ENCODE data around the gene PLCB4. TPM values are rescaled to one million over a fixed set of nuclear protein-coding genes. Genes with fewer than 3 reads are reported as not detected.

PLCB4 gene
- total RNA-seq, 1 experiment from 2014 or later = 0.47 TPM

- no peaks in the 10 kb centered on the region for H3K4me1 ChIP-seq
- peaks cover 2% of the 10 kb centered on the region; the same call in 1 of the 2 replicates for H3K27me3 ChIP-seq
- H3K9me3 ChIP-seq (replicated peaks) = no peaks in the 10 kb centered on the region
- no peaks in the 10 kb centered on the region for H3K36me3 ChIP-seq
- no peak for DNase-seq
- H3K4me3 ChIP-seq = no peak overlapping the region
- H3K27ac ChIP-seq = no peak overlapping the region
Observed at GRCh38 chr20:9412309-9412708, 343.4 kb downstream of the PLCB4 start.

- H3K36me3 ChIP-seq = no peaks in the 10 kb centered on the region
- no peaks in the 10 kb centered on the region for H3K9me3 ChIP-seq (replicated peaks)
- H3K4me3 ChIP-seq = no peak overlapping the region
- peaks cover 2% of the 10 kb centered on the region; the same call in 1 of the 2 replicates for H3K27me3 ChIP-seq
- no peak for DNase-seq
- H3K4me1 ChIP-seq = no peaks in the 10 kb centered on the region
- no peak overlapping the region for H3K27ac ChIP-seq
Observed at GRCh38 chr20:9413001-9413400, 344.1 kb downstream of the PLCB4 start.

- no peak overlapping the region for H3K27ac ChIP-seq
- H3K27me3 ChIP-seq = peaks cover 2% of the 10 kb centered on the region; the same call in 1 of the 2 replicates
- DNase-seq = no peak
- H3K4me1 ChIP-seq = no peaks in the 10 kb centered on the region
- H3K4me3 ChIP-seq = no peak overlapping the region
- H3K9me3 ChIP-seq (replicated peaks) = no peaks in the 10 kb centered on the region
- no peaks in the 10 kb centered on the region for H3K36me3 ChIP-seq
Observed at GRCh38 chr20:9415426-9415825, 346.5 kb downstream of the PLCB4 start.

- H3K4me3 ChIP-seq = no peak overlapping the region
- no peak for DNase-seq
- no peaks in the 10 kb centered on the region for H3K9me3 ChIP-seq (replicated peaks)
- peaks cover 2% of the 10 kb centered on the region; the same call in 1 of the 2 replicates for H3K27me3 ChIP-seq
- H3K27ac ChIP-seq = no peak overlapping the region
- no peaks in the 10 kb centered on the region for H3K4me1 ChIP-seq
- H3K36me3 ChIP-seq = no peaks in the 10 kb centered on the region
Observed at GRCh38 chr20:9416421-9416820, 347.5 kb downstream of the PLCB4 start.

- H3K27me3 ChIP-seq = peaks cover 2% of the 10 kb centered on the region; the same call in 1 of the 2 replicates
- H3K27ac ChIP-seq = no peak overlapping the region
- H3K9me3 ChIP-seq (replicated peaks) = no peaks in the 10 kb centered on the region
- DNase-seq = no peak
- H3K4me1 ChIP-seq = no peaks in the 10 kb centered on the region
- H3K36me3 ChIP-seq = no peaks in the 10 kb centered on the region
- no peak overlapping the region for H3K4me3 ChIP-seq
Observed at GRCh38 chr20:9417665-9418064, 348.8 kb downstream of the PLCB4 start.

GRCh38 chr20:9422321-9423057, 353.6 kb downstream of the PLCB4 start:
- DNase-seq = no peak
- Histone ChIP-seq H3K9me3 (replicated peaks) (no peaks in the 10 kb centered on the region), H3K27ac (no peak overlapping the region), H3K36me3 (no peaks in the 10 kb centered on the region), H3K4me3 (no peak overlapping the region), H3K27me3 (0 out of 2 replicates have a peak, but pooled peaks cover 3% of the 10 kb centered on the region), H3K4me1 (no peaks in the 10 kb centered on the region)

- H3K9me3 ChIP-seq (replicated peaks) = no peaks in the 10 kb centered on the region
- no peaks in the 10 kb centered on the region for H3K4me1 ChIP-seq
- H3K36me3 ChIP-seq = no peaks in the 10 kb centered on the region
- DNase-seq = no peak
- no peak overlapping the region for H3K4me3 ChIP-seq
- no peak overlapping the region for H3K27ac ChIP-seq
- H3K27me3 ChIP-seq = 0 out of 2 replicates have a peak, but pooled peaks cover 3% of the 10 kb centered on the region
Observed at GRCh38 chr20:9424551-9424950, 355.7 kb downstream of the PLCB4 start.

- no peaks in the 10 kb centered on the region for H3K9me3 ChIP-seq (replicated peaks)
- no peaks in the 10 kb centered on the region for H3K4me1 ChIP-seq
- H3K27me3 ChIP-seq = peaks cover 6% of the 10 kb centered on the region; the same call in 1 of the 2 replicates
- no peak overlapping the region for H3K4me3 ChIP-seq
- H3K27ac ChIP-seq = no peak overlapping the region
- no peak for DNase-seq
- H3K36me3 ChIP-seq = no peaks in the 10 kb centered on the region
Observed at GRCh38 chr20:9427430-9428291, 358.8 kb downstream of the PLCB4 start.

GRCh38 chr20:9428292-9428607, 359.4 kb downstream of the PLCB4 start:
- no peaks in the 10 kb centered on the region for H3K4me1 ChIP-seq

GRCh38 chr20:9439806-9440205, 370.9 kb downstream of the PLCB4 start:
- Histone ChIP-seq H3K4me1 (no peaks in the 10 kb centered on the region), H3K4me3 (no peak overlapping the region), H3K36me3 (no peaks in the 10 kb centered on the region), H3K27ac (no peak overlapping the region), H3K9me3 (replicated peaks) (no peaks in the 10 kb centered on the region), H3K27me3 (peaks cover 9% of the 10 kb centered on the region; the same call in 1 of the 2 replicates)
- DNase-seq = no peak

More at GRCh38 chr20:9428292-9428607, 359.4 kb downstream of the PLCB4 start:
- DNase-seq = no peak
- no peak overlapping the region for H3K4me3 ChIP-seq
- no peaks in the 10 kb centered on the region for H3K9me3 ChIP-seq (replicated peaks)
- no peaks in the 10 kb centered on the region for H3K36me3 ChIP-seq
- no peak overlapping the region for H3K27ac ChIP-seq
- peaks cover 6% of the 10 kb centered on the region; the same call in 1 of the 2 replicates for H3K27me3 ChIP-seq

- no peak overlapping the region for H3K27ac ChIP-seq
- H3K4me1 ChIP-seq = no peaks in the 10 kb centered on the region
- DNase-seq = no peak
- no peaks in the 10 kb centered on the region for H3K36me3 ChIP-seq
- H3K27me3 ChIP-seq = peaks cover 15% of the 10 kb centered on the region
- H3K9me3 ChIP-seq (replicated peaks) = no peaks in the 10 kb centered on the region
- H3K4me3 ChIP-seq = no peak overlapping the region
Observed at GRCh38 chr20:9440892-9441291, 372.0 kb downstream of the PLCB4 start.

- no peaks in the 10 kb centered on the region for H3K4me1 ChIP-seq
- H3K9me3 ChIP-seq (replicated peaks) = no peaks in the 10 kb centered on the region
- H3K27ac ChIP-seq = no peak overlapping the region
- no peak overlapping the region for H3K4me3 ChIP-seq
- DNase-seq = no peak
- peaks cover 15% of the 10 kb centered on the region for H3K27me3 ChIP-seq
- no peaks in the 10 kb centered on the region for H3K36me3 ChIP-seq
Observed at GRCh38 chr20:9441948-9442347, 373.1 kb downstream of the PLCB4 start.

GRCh38 chr20:9442858-9443257, 374.0 kb downstream of the PLCB4 start:
- H3K36me3 ChIP-seq = no peaks in the 10 kb centered on the region
- no peak for DNase-seq
- H3K27me3 ChIP-seq = peaks cover 15% of the 10 kb centered on the region
- no peak overlapping the region for H3K4me3 ChIP-seq
- no peaks in the 10 kb centered on the region for H3K9me3 ChIP-seq (replicated peaks)
- no peak overlapping the region for H3K27ac ChIP-seq
- no peaks in the 10 kb centered on the region for H3K4me1 ChIP-seq

- peaks cover 20% of the 10 kb centered on the region for H3K27me3 ChIP-seq
- no peak overlapping the region for H3K27ac ChIP-seq
- no peaks in the 10 kb centered on the region for H3K36me3 ChIP-seq
- no peak for DNase-seq
- no peak overlapping the region for H3K4me3 ChIP-seq
- H3K9me3 ChIP-seq (replicated peaks) = no peaks in the 10 kb centered on the region
- no peaks in the 10 kb centered on the region for H3K4me1 ChIP-seq
Observed at GRCh38 chr20:9444921-9445320, 376.0 kb downstream of the PLCB4 start.

- H3K27ac ChIP-seq = no peak overlapping the region
- no peak overlapping the region for H3K4me3 ChIP-seq
- no peaks in the 10 kb centered on the region for H3K36me3 ChIP-seq
- peaks cover 20% of the 10 kb centered on the region for H3K27me3 ChIP-seq
- DNase-seq = no peak
- H3K4me1 ChIP-seq = no peaks in the 10 kb centered on the region
- H3K9me3 ChIP-seq (replicated peaks) = no peaks in the 10 kb centered on the region
Observed at GRCh38 chr20:9447182-9447581, 378.3 kb downstream of the PLCB4 start.

All from SJCRH30 (cell line).